Trophoblast cell (in vitro differentiated cells and primary cell): ENCODE results near the gene PAM16.

Experiments
- DNase-seq, 2 donors: peaks; one replicate each; pipeline ENCODE4 v3.0.0-alpha.2; 2016
- H2AFZ ChIP-seq: 2 replicates; pipeline ENCODE4 v1.6.1; 2013; ENCODE audit warnings: low read length, moderate library complexity, mild to moderate bottlenecking; ENCODE audit not compliant: insufficient read depth, poor library complexity
- H2AK5ac ChIP-seq: 2 replicates; pipeline ENCODE4 v1.6.1; 2013; ENCODE audit warnings: mild to moderate bottlenecking, low read length
- H2BK120ac ChIP-seq: 2 replicates; pipeline ENCODE4 v1.6.1; 2013; ENCODE audit warnings: low read length, mild to moderate bottlenecking, moderate library complexity; ENCODE audit not compliant: insufficient read depth, poor library complexity
- H2BK12ac ChIP-seq: 2 replicates; pipeline ENCODE4 v1.6.1; 2013; ENCODE audit warnings: mild to moderate bottlenecking, low read length, moderate library complexity
- H2BK5ac ChIP-seq: 2 replicates; pipeline ENCODE4 v1.6.1; 2013; ENCODE audit warnings: low read length, low read depth, moderate library complexity, mild to moderate bottlenecking; ENCODE audit not compliant: poor library complexity
- H3K14ac ChIP-seq: 2 replicates; pipeline ENCODE4 v1.6.1; 2013; ENCODE audit warnings: mild to moderate bottlenecking, low read length
- H3K18ac ChIP-seq: 2 replicates; pipeline ENCODE4 v1.6.1; 2013; ENCODE audit warnings: mild to moderate bottlenecking, low read length
- H3K23ac ChIP-seq: 2 replicates; pipeline ENCODE4 v1.6.1; 2013; ENCODE audit warnings: low read length
- H3K27ac ChIP-seq: 2 replicates; pipeline ENCODE4 v1.5.1; 2013; ENCODE audit warnings: low read depth, mild to moderate bottlenecking, inconsistent platforms, low read length, moderate library complexity
- H3K27me3 ChIP-seq: 2 replicates; pipeline ENCODE4 v1.6.1; 2013; ENCODE audit warnings: inconsistent platforms, mild to moderate bottlenecking, low read length, moderate library complexity; ENCODE audit not compliant: insufficient read depth
- H3K36me3 ChIP-seq, 2 experiments: 1 replicate in 1 of 2; 2 replicates in 1 of 2; pipeline ENCODE4 v1.6.1; 2013; ENCODE audit warnings: low read length in 2 of 2, mild to moderate bottlenecking in 2 of 2, moderate library complexity in 1 of 2; ENCODE audit not compliant: insufficient read depth in 2 of 2, control insufficient read depth in 1 of 2
- H3K4ac ChIP-seq: 2 replicates; pipeline ENCODE4 v1.6.1; 2013; ENCODE audit warnings: low read depth, mild to moderate bottlenecking, low read length, moderate library complexity
- H3K4me1 ChIP-seq, 2 experiments: 1 replicate in 1 of 2; 2 replicates in 1 of 2; pipeline ENCODE4 v1.6.1; 2013; ENCODE audit warnings: low read length in 2 of 2, mild to moderate bottlenecking in 2 of 2, moderate library complexity in 1 of 2; ENCODE audit not compliant: insufficient read depth in 2 of 2, control insufficient read depth in 1 of 2
- H3K4me2 ChIP-seq: 2 replicates; pipeline ENCODE4 v1.6.1; 2013; ENCODE audit warnings: inconsistent platforms, mild to moderate bottlenecking, low read length, moderate library complexity
- H3K4me3 ChIP-seq: 2 replicates; pipeline ENCODE4 v1.5.1; 2013; ENCODE audit warnings: mild to moderate bottlenecking, low read depth, low read length, inconsistent platforms
- H3K79me1 ChIP-seq: one replicate; pipeline ENCODE4 v1.6.1; 2013; ENCODE audit warnings: low read length
- H3K79me2 ChIP-seq: 2 replicates; pipeline ENCODE4 v1.6.1; 2013; ENCODE audit warnings: low read length, mild to moderate bottlenecking; ENCODE audit not compliant: control insufficient read depth, insufficient read depth, poor library complexity
- H3K9ac ChIP-seq: 2 replicates; pipeline ENCODE4 v1.6.1; 2013; ENCODE audit warnings: mild to moderate bottlenecking, low read length
- H3K9me3 ChIP-seq: 2 replicates; pipeline ENCODE4 v1.6.1; 2013; ENCODE audit warnings: low read depth, mild to moderate bottlenecking, control low read depth, inconsistent platforms, low read length; ENCODE audit not compliant: insufficient read depth
- H4K12ac ChIP-seq: 2 replicates; pipeline ENCODE4 v1.6.1; 2013; ENCODE audit warnings: low read depth, mild to moderate bottlenecking, low read length, moderate library complexity
- H4K8ac ChIP-seq: 2 replicates; pipeline ENCODE4 v1.6.1; 2013; ENCODE audit warnings: low read depth, mild to moderate bottlenecking, low read length, moderate library complexity
- H4K91ac ChIP-seq: one replicate; pipeline ENCODE4 v1.6.1; 2013; ENCODE audit warnings: low read depth, mild to moderate bottlenecking, low read length, moderate library complexity
- WGBS: extraction: QIAGEN DNeasy Blood & Tissue Kit; methylation state at CpG from one replicate; pipeline ENCODE4 v1.1.7; 2013; ENCODE audit warnings: missing lambda C conversion rate; ENCODE audit not compliant: insufficient read length, insufficient coverage; ENCODE audit errors: extremely low coverage; 5-methylcytosine and 5-hydroxymethylcytosine counted together

The PAM16 gene

DNA sequence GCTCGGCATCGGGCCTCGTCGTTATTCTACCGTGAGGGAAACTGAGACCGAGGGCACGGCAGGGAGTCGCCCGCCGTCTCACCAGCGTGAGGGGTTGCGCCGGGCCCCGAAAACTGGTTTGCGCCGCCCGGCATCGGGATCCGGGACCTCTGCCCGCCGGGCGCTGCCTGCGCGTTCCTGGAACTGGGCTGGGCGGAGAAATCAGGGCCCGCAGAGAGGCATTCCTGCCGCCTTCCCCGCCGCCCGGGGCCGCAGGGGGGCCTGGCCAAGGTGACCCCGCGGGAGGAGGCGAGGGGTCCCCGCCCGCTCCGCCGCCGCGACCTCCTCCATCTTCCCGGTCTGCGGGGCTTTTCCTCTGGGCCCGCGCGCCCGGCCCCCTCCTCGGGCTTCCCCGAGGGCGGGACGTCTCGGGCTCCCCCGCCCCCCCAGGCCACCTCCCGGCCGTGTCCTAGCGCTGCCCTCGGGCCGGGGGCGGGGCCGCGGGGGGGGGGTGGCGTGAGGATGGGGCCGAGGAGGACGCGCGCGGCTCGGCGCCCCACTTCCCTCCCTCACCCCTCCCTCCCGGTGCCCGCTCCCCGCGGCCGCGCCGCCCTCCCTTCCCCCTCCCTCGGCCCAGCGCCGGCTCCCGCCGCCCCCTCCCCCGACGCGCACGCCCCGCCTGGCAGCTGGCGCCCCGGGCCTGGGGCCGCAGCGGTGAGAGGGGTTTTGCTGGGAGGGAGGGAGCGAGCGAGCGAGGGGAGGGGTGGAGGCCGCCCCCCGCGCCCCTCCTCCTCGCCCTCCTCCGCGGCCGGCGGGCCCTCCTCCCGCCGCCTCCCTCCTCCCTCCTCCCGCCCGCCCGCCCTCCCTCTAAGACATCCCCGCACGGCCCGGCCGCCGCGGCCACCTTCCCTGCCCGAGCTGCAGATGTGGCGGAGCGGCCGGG lies 35.7 kb downstream of the PAM16 start, which contains the start of gene GLIS2:
GLIS2 (plus strand) TSS at position 882 of the 922 bp plus-strand sequence. CDS start 16,214 bp downstream, outside the sequence.
- peaks cover 0 to 2% of the 10 kb centered on the region in 2 experiments for H3K36me3 ChIP-seq
- H4K91ac ChIP-seq = peak within 1 kb of the TSS; percentile 81
- H3K4me2 ChIP-seq = peak within 1 kb of the TSS; percentile 94
- H3K4me1 ChIP-seq = peaks cover 32 to 41% of the 10 kb centered on the region in 2 experiments
- no peak within 1 kb of the TSS for H3K23ac ChIP-seq
- peak within 1 kb of the TSS; percentile 45 for H3K27ac ChIP-seq
- peaks cover 18% of the 10 kb centered on the region for H3K79me1 ChIP-seq
- H3K9me3 ChIP-seq = no peaks in the 10 kb centered on the region
- peak within 1 kb of the TSS; percentile 93 for H3K14ac ChIP-seq
- peaks cover 15% of the 10 kb centered on the region for H3K79me2 ChIP-seq
- DNase-seq = peak; percentile 66 to 73
- peak within 1 kb of the TSS; percentile 87 for H2BK12ac ChIP-seq
- H3K4ac ChIP-seq = peak within 1 kb of the TSS; percentile 53
- peak within 1 kb of the TSS; percentile 63 for H2BK5ac ChIP-seq
- H2AFZ ChIP-seq = peak within 1 kb of the TSS; percentile 85
- peak within 1 kb of the TSS; percentile 42 for H3K9ac ChIP-seq
- H3K27me3 ChIP-seq = no peaks in the 10 kb centered on the region
- peak within 1 kb of the TSS; percentile 80 for H3K18ac ChIP-seq
- H4K8ac ChIP-seq = peak within 1 kb of the TSS; percentile 83
- WGBS = no CpG with 5 or more reads among the region's 115 CpGs
- H3K4me3 ChIP-seq = peak within 1 kb of the TSS; percentile 78
- peak within 1 kb of the TSS; percentile 58 for H2AK5ac ChIP-seq
- peak within 1 kb of the TSS; percentile 91 for H2BK120ac ChIP-seq
- H4K12ac ChIP-seq = peak within 1 kb of the TSS; percentile 58

DNA sequence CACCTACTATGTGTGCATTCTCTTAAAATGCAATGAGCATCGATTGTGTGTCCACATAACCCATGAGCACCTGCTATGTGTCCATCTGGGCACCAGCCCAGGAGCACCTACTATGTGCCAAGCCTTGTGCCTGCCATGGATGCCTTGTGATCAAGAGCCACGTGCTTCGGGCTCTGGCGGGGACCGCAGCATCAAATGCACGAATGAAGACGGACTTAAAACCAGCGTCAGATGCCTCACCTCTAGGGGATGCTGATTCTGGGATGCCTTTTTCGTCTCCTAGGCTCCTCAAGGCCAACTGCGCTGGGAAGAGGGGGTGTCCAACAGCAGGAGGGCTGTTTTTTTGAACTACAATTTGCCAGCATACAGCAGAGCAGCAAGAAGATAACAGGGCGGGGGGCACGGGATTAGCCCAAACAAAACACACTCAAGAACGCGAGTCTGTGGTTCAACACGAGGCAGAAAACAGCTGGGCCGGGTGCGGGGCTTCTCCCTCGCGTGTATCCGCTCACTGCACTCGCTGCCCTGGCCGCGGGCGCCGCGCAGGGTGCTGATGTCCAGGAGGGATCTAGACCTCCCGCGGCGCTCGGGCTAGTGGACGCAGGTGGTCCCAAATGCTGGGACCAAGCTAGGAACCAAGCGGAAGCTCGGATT lies 36.5 kb downstream of the PAM16 start:
- peak overlapping the region; percentile 87 for H2BK12ac ChIP-seq

DNA sequence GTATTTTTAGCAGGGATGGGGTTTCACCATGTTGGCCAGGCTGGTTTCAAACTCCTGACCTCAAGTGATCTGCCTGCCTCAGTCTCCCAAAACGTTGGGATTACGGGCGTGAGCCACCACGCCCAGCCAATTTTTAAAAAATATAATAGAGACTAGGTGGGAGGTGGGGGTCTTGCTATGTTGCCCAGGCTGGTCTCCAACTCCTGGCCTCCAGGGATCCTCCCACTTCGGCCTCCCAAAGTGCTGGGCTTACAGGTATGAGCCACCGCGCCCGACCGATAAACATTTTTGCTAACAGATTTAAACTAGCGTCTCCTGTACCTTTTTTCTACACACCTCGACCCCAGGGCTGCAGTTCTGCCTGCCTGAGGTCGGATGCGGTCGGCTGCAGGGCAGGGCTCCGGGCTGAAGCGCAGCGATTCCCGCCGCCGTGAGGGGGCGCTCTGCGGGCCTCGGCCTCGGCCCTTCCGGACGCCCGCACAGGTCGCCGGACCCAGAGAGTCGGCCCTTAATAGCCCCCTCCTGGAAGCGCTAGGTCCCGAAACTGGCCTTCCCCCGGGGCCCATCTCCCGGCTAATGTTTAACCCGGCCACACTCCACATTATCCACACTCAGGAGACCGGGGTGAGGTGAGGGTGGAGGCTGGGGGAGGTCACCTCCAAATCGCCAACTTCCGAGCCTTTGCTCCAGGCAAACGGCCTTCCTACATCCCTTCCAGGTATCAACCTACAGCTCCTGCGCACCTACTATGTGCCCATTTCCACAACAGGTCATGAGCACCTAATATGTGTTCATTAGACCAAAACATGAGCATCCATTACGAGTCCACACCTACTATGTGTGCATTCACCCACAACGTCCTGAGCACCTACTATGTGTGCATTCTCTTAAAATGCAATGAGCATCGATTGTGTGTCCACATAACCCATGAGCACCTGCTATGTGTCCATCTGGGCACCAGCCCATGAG lies 37.3 kb downstream of the PAM16 start:
- Histone ChIP-seq H4K8ac (no peak overlapping the region), H2AK5ac (no peak overlapping the region), H2BK120ac (no peak overlapping the region), H3K9me3 (no peaks in the 10 kb centered on the region), H3K27ac (no peak overlapping the region), H3K4me2 (peak overlapping the region; percentile 10), H2BK5ac (no peak overlapping the region), H3K79me2 (peaks cover 15% of the 10 kb centered on the region), H2AFZ (no peak overlapping the region), H3K23ac (no peak overlapping the region), H3K4ac (no peak overlapping the region), H3K79me1 (peaks cover 15% of the 10 kb centered on the region), H2BK12ac (peak overlapping the region; percentile 54), H3K27me3 (no peaks in the 10 kb centered on the region), H4K91ac (no peak overlapping the region), H3K9ac (no peak overlapping the region), H3K14ac (no peak overlapping the region), H3K36me3 (peaks cover 0 to 2% of the 10 kb centered on the region in 2 experiments), H3K18ac (no peak overlapping the region), H3K4me3 (no peak overlapping the region), H3K4me1 (peaks cover 26 to 31% of the 10 kb centered on the region in 2 experiments), H4K12ac (no peak overlapping the region)
- peak; percentile 66 to 77 for DNase-seq
- WGBS = no CpG with 5 or more reads among the region's 43 CpGs

More for the DNA sequence above, 36.5 kb downstream of the PAM16 start:
- H3K4me2 ChIP-seq = peak overlapping the region; percentile 67
- H3K4ac ChIP-seq = peak overlapping the region; percentile 53
- DNase-seq = peak; percentile 36 to 58
- no peaks in the 10 kb centered on the region for H3K9me3 ChIP-seq
- H3K36me3 ChIP-seq = peaks cover 0 to 2% of the 10 kb centered on the region in 2 experiments
- no peak overlapping the region for H3K23ac ChIP-seq
- H3K79me1 ChIP-seq = peaks cover 15% of the 10 kb centered on the region
- H3K4me1 ChIP-seq = peaks cover 26 to 37% of the 10 kb centered on the region in 2 experiments
- H3K4me3 ChIP-seq = peak overlapping the region; percentile 70
- peak overlapping the region; percentile 58 for H4K12ac ChIP-seq
- H3K9ac ChIP-seq = no peak overlapping the region
- peaks cover 15% of the 10 kb centered on the region for H3K79me2 ChIP-seq
- peak overlapping the region; percentile 93 for H3K14ac ChIP-seq
- H3K18ac ChIP-seq = peak overlapping the region; percentile 80
- no CpG with 5 or more reads among the region's 33 CpGs for WGBS
- peak overlapping the region; percentile 63 for H2BK5ac ChIP-seq
- H2BK120ac ChIP-seq = peak overlapping the region; percentile 91
- peak overlapping the region; percentile 58 for H2AK5ac ChIP-seq
- H3K27ac ChIP-seq = no peak overlapping the region
- peak overlapping the region; percentile 81 for H4K91ac ChIP-seq
- H3K27me3 ChIP-seq = no peaks in the 10 kb centered on the region
- H4K8ac ChIP-seq = peak overlapping the region; percentile 83
- H2AFZ ChIP-seq = peak overlapping the region; percentile 85
